Measurements from ENCODE around the gene NYAP1.

GRCh38 chr7:100483722-100484672 lies at the start of gene NYAP1:
- TF ChIP-seq CTCF (conservative IDR thresholded peaks at IDR 0.05 in 1 of 2, IDR thresholded peaks at IDR 0.05 in 1 of 2; ENCODE audit: extremely low read depth in 1 of 2, insufficient read depth in 1 of 2, low read depth in 1 of 2, low read length in 2 of 2) (no peak), EZH2 (IDR thresholded peaks at IDR 0.05; ENCODE audit: borderline replicate concordance, low read length) (no peak)

All from mammary epithelial cell (primary cell).